Measurements from ENCODE around the gene LAP3. TPM values are rescaled to one million over a fixed set of nuclear protein-coding genes. Genes with fewer than 3 reads are reported as not detected.
A peak's percentile ranks its signal among the peaks of the same experiment; 100 is the strongest.
"Not testable (repeated sequence)": the region's sequence is repeated elsewhere in the genome, so short reads cannot be mapped to it uniquely, and the experiment has no call there.

The LAP3 gene
- polyA plus RNA-seq (2013, experiment 1 of 4), result 45.4 TPM
- polyA plus RNA-seq (2013, experiment 2 of 4), result 46.7 TPM
- 32.6 TPM for polyA plus RNA-seq (2013, experiment 3 of 4)
- 37.0 TPM for polyA plus RNA-seq (2013, experiment 4 of 4)

DNA sequence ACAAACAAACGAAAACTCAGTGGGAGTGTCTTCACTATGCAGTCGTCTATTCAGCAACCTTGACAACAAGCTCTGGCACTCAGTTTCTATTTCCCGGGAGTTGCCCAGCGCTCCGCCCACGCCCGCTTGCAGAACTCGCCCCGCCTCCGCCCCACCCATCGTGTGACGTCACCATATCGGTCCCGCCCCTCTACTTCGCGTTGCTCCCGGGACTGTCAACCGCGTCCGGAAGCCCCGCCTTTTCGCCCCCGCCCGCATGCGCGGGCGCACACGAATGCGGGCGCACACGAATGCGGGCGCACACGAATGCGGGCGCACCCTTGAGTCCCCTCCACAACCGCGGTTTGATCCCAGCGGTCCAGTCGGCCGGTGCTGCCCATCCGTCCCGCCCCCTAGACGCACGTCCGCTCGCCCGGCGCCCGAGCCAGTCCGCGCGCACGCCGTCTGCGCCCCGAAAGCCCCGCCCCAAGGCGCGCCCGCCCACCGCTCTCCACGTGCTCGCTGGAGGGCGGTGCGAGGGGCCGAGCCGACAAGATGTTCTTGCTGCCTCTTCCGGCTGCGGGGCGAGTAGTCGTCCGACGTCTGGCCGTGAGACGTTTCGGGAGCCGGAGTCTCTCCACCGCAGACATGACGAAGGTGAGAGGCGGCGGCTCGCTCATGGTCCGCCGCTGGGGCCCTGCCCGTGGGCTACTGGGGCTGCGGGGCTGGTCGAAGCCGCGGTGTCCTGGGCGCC is at the start of gene LAP3:
Gene LAP3, plus strand, starts transcription at position 267 of the 733 bp plus-strand sequence. Its CDS starts 268 bp downstream, at position 535.
- WGBS, 2 experiments, result 0% methylated on average over 91 of the region's 91 CpGs
- Histone ChIP-seq H3K4me3 (ENCODE audit: insufficient read depth, low read depth, low read length) (peak within 1 kb of the TSS; percentile 51), H3K4me1 (ENCODE audit: control insufficient read depth, insufficient read depth, low read length) (no peaks in the 10 kb centered on the region), H3K27ac (ENCODE audit: insufficient read depth, low read depth, low read length, poor library complexity, severe bottlenecking) (peak within 1 kb of the TSS; percentile 50), H3K27me3 (ENCODE audit: control insufficient read depth, insufficient read depth, low read length, poor library complexity, severe bottlenecking) (no peaks in the 10 kb centered on the region), H3K9me3 (ENCODE audit: control insufficient read depth, low read length) (no peaks in the 10 kb centered on the region), H3K36me3 (ENCODE audit: control insufficient read depth, insufficient read depth, low read length) (no peaks in the 10 kb centered on the region)

GRCh38 chr4:17528551-17529165 is 48.3 kb upstream of the LAP3 start:
- Histone ChIP-seq H3K4me1 (ENCODE audit: control insufficient read depth, insufficient read depth, low read length) (no peaks in the 10 kb centered on the region), H3K4me3 (ENCODE audit: insufficient read depth, low read depth, low read length) (no peak overlapping the region), H3K9me3 (ENCODE audit: control insufficient read depth, low read length) (no peaks in the 10 kb centered on the region), H3K27ac (ENCODE audit: insufficient read depth, low read depth, low read length, poor library complexity, severe bottlenecking) (no peak overlapping the region), H3K36me3 (ENCODE audit: control insufficient read depth, insufficient read depth, low read length) (no peaks in the 10 kb centered on the region), H3K27me3 (ENCODE audit: control insufficient read depth, insufficient read depth, low read length, poor library complexity, severe bottlenecking) (no peaks in the 10 kb centered on the region)
- 93 to 97% methylated on average over 10 of the region's 10 CpGs for WGBS, 2 experiments

DNA sequence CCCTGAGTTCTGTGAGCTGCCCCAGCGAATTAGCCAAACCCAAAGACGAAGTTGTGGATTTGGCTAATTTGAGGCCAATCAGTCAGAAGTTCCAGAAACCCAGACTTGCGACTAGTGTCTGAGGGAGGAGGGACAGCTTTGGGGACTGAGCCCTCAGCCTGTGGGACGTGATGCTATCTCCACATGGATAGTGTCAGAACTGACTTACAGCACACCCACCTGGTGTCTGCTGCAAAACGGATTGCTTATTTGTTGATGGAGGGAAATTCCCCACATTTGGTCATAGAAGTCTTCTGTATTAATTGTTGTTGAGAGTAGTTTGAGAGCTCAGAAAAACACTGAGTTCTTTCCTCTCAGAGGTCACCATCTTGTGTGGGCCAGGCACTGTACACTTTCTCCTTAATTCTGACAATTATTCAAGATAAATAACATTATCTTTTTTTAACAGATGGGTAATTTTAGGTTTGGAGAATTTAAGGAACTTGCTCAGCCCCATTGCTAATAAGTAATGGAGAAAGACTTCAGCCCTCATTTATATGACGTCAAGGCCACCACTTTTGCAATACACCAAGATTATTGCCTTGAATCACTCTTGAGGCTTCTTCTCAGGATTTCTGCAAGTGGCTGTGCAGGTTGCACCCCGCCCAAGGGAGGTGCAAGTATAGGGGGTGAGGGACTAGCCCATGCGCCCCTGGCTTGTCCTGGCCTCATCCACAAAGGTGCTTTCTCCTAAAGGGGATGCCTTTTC is 45.3 kb upstream of the LAP3 start:
- no peaks in the 10 kb centered on the region for H3K36me3 ChIP-seq (ENCODE audit: control insufficient read depth, insufficient read depth, low read length)
- H3K4me1 ChIP-seq (ENCODE audit: control insufficient read depth, insufficient read depth, low read length), result no peaks in the 10 kb centered on the region
- H3K9me3 ChIP-seq (ENCODE audit: control insufficient read depth, low read length), result no peaks in the 10 kb centered on the region
- H3K27ac ChIP-seq (ENCODE audit: insufficient read depth, low read depth, low read length, poor library complexity, severe bottlenecking), result no peak overlapping the region
- no peaks in the 10 kb centered on the region for H3K27me3 ChIP-seq (ENCODE audit: control insufficient read depth, insufficient read depth, low read length, poor library complexity, severe bottlenecking)
- H3K4me3 ChIP-seq (ENCODE audit: insufficient read depth, low read depth, low read length), result no peak overlapping the region
- 77% methylated on average over 8 of the region's 8 CpGs for WGBS, 2 experiments

GRCh38 chr4:17534705-17535104 is 42.3 kb upstream of the LAP3 start:
- no peaks in the 10 kb centered on the region for H3K36me3 ChIP-seq (ENCODE audit: control insufficient read depth, insufficient read depth, low read length)
- 86 to 95% methylated on average over 4 of the region's 4 CpGs for whole genome bisulfite sequencing, 2 experiments
- H3K9me3 ChIP-seq (ENCODE audit: control insufficient read depth, low read length), result no peaks in the 10 kb centered on the region
- no peaks in the 10 kb centered on the region for H3K27me3 ChIP-seq (ENCODE audit: control insufficient read depth, insufficient read depth, low read length, poor library complexity, severe bottlenecking)
- no peaks in the 10 kb centered on the region for H3K4me1 ChIP-seq (ENCODE audit: control insufficient read depth, insufficient read depth, low read length)
- no peak overlapping the region for H3K4me3 ChIP-seq (ENCODE audit: insufficient read depth, low read depth, low read length)
- no peak overlapping the region for H3K27ac ChIP-seq (ENCODE audit: insufficient read depth, low read depth, low read length, poor library complexity, severe bottlenecking)

- no peaks in the 10 kb centered on the region for H3K4me1 ChIP-seq (ENCODE audit: control insufficient read depth, insufficient read depth, low read length)
- no peaks in the 10 kb centered on the region for H3K36me3 ChIP-seq (ENCODE audit: control insufficient read depth, insufficient read depth, low read length)
- no peaks in the 10 kb centered on the region for H3K9me3 ChIP-seq (ENCODE audit: control insufficient read depth, low read length)
- 88 to 95% methylated on average over 3 to 4 of the region's 4 CpGs for WGBS, 2 experiments
- H3K27ac ChIP-seq (ENCODE audit: insufficient read depth, low read depth, low read length, poor library complexity, severe bottlenecking), result no peak overlapping the region
- no peak overlapping the region for H3K4me3 ChIP-seq (ENCODE audit: insufficient read depth, low read depth, low read length)
- no peaks in the 10 kb centered on the region for H3K27me3 ChIP-seq (ENCODE audit: control insufficient read depth, insufficient read depth, low read length, poor library complexity, severe bottlenecking)
Observed at GRCh38 chr4:17535242-17535641, 41.8 kb upstream of the LAP3 start.

GRCh38 chr4:17535906-17536305 is 41.1 kb upstream of the LAP3 start:
- Histone ChIP-seq H3K27ac (ENCODE audit: insufficient read depth, low read depth, low read length, poor library complexity, severe bottlenecking) (no peak overlapping the region), H3K9me3 (ENCODE audit: control insufficient read depth, low read length) (no peaks in the 10 kb centered on the region), H3K36me3 (ENCODE audit: control insufficient read depth, insufficient read depth, low read length) (no peaks in the 10 kb centered on the region), H3K27me3 (ENCODE audit: control insufficient read depth, insufficient read depth, low read length, poor library complexity, severe bottlenecking) (no peaks in the 10 kb centered on the region), H3K4me1 (ENCODE audit: control insufficient read depth, insufficient read depth, low read length) (no peaks in the 10 kb centered on the region), H3K4me3 (ENCODE audit: insufficient read depth, low read depth, low read length) (no peak overlapping the region)
- 92 to 95% methylated on average over 3 of the region's 3 CpGs for WGBS, 2 experiments

DNA sequence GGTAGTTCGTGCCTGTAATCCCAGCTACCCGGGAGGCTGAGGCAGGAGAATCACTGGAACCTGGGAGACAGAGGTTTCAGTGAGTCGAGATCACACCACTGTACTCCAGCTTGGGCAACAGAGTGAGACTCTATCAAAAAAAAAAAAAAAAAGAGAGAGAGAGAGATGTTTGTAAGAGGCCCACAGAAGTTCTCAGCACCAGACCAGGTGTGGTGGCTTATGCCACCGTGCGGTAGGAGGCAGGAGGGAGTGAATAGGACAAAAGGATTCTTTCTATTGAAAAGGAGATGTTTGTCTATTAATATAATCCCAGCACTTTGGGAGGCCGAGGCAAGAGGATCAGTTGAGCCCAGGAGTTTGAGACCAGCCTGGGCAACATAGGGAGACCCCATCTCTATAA is 39.9 kb upstream of the LAP3 start:
- 93 to 95% methylated on average over 6 of the region's 6 CpGs for WGBS, 2 experiments
- H3K36me3 ChIP-seq (ENCODE audit: control insufficient read depth, insufficient read depth, low read length); H3K27me3 ChIP-seq (ENCODE audit: control insufficient read depth, insufficient read depth, low read length, poor library complexity, severe bottlenecking); H3K27ac ChIP-seq (ENCODE audit: insufficient read depth, low read depth, low read length, poor library complexity, severe bottlenecking); H3K4me1 ChIP-seq (ENCODE audit: control insufficient read depth, insufficient read depth, low read length); H3K9me3 ChIP-seq (ENCODE audit: control insufficient read depth, low read length); H3K4me3 ChIP-seq (ENCODE audit: insufficient read depth, low read depth, low read length): not testable (repeated sequence)

DNA sequence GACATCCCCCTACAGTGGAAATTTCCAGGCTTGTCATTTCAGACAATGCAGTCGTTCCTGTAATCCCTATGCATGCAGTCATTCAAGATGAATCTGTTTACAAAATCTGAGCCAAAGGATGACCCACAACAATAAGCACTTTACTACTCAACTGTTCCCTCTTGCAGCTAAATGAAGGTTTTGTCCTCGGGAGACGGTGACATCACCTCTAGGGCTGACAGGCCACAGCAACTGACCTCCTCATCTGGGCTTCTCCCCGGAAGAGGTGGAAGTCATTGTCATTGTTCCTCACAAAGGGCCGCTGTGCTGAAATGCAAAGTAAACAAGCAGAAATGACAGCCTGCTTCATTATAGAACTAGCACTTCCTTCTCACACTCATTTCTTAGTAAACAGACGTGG is 32.8 kb upstream of the LAP3 start:
- H3K9me3 ChIP-seq (ENCODE audit: control insufficient read depth, low read length), result no peaks in the 10 kb centered on the region
- H3K27ac ChIP-seq (ENCODE audit: insufficient read depth, low read depth, low read length, poor library complexity, severe bottlenecking), result no peak overlapping the region
- no peaks in the 10 kb centered on the region for H3K36me3 ChIP-seq (ENCODE audit: control insufficient read depth, insufficient read depth, low read length)
- no peaks in the 10 kb centered on the region for H3K27me3 ChIP-seq (ENCODE audit: control insufficient read depth, insufficient read depth, low read length, poor library complexity, severe bottlenecking)
- 36 to 44% methylated on average over 5 of the region's 6 CpGs for WGBS, 2 experiments
- no peak overlapping the region for H3K4me3 ChIP-seq (ENCODE audit: insufficient read depth, low read depth, low read length)
- no peaks in the 10 kb centered on the region for H3K4me1 ChIP-seq (ENCODE audit: control insufficient read depth, insufficient read depth, low read length)

- Histone ChIP-seq H3K4me1 (ENCODE audit: control insufficient read depth, insufficient read depth, low read length) (no peaks in the 10 kb centered on the region), H3K4me3 (ENCODE audit: insufficient read depth, low read depth, low read length) (no peak overlapping the region), H3K9me3 (ENCODE audit: control insufficient read depth, low read length) (no peaks in the 10 kb centered on the region), H3K27me3 (ENCODE audit: control insufficient read depth, insufficient read depth, low read length, poor library complexity, severe bottlenecking) (no peaks in the 10 kb centered on the region), H3K27ac (ENCODE audit: insufficient read depth, low read depth, low read length, poor library complexity, severe bottlenecking) (no peak overlapping the region), H3K36me3 (ENCODE audit: control insufficient read depth, insufficient read depth, low read length) (no peaks in the 10 kb centered on the region)
- 72 to 82% methylated on average over 3 of the region's 3 CpGs for WGBS, 2 experiments
Observed at GRCh38 chr4:17544831-17545234, 32.2 kb upstream of the LAP3 start.
